ENCODE measurements around the gene NKX1-2.

DNA sequence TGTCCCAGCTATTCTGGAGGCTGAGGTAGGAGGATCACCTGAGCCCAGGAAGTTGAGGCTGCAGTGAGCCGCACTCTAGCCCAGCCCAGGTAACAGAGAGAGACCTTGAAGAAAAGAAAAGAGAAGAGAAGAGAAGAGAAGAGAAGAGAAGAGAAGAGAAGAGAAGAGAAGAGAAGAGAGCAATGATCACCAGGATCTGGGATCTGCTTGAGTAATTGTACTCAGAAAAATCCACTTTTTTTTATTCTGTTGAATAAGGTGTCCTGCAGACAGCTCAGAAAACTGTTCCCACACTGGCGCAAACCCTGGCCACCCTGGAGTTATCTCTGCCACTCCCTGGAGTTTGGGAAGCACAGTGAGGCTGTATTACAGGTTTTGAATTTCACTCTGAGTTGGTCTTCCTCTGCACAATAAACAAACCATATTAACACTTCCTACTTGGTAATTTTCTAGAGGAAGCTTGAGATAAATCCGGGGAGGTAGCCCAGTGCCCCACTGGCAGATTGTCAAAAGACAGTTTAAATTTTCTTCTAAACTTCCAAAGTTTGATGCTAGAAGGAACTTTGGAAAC, 21.5 kb downstream of the NKX1-2 start:
- TF ChIP-seq, protein P1, sequence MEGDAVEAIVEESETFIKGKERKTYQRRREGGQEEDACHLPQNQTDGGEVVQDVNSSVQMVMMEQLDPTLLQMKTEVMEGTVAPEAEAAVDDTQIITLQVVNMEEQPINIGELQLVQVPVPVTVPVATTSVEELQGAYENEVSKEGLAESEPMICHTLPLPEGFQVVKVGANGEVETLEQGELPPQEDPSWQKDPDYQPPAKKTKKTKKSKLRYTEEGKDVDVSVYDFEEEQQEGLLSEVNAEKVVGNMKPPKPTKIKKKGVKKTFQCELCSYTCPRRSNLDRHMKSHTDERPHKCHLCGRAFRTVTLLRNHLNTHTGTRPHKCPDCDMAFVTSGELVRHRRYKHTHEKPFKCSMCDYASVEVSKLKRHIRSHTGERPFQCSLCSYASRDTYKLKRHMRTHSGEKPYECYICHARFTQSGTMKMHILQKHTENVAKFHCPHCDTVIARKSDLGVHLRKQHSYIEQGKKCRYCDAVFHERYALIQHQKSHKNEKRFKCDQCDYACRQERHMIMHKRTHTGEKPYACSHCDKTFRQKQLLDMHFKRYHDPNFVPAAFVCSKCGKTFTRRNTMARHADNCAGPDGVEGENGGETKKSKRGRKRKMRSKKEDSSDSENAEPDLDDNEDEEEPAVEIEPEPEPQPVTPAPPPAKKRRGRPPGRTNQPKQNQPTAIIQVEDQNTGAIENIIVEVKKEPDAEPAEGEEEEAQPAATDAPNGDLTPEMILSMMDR (IDR thresholded peaks at IDR 0.05) = no peak
- TF ChIP-seq ZFX (IDR thresholded peaks at IDR 0.05; ENCODE audit: borderline replicate concordance) = no peak
